Suprapubic skin (tissue), 4 donors: ENCODE results near the gene CASP2. TPM values are rescaled to one million over a fixed set of nuclear protein-coding genes. Genes with fewer than 3 reads are reported as not detected.

Experiments
- DNase-seq, 2 donors: peaks; one replicate each; pipeline ENCODE4 v3.0.0-alpha.2; 2019; ENCODE audit warnings: low spot score in 2 of 2
- H3K27ac ChIP-seq: fragments of 200-600 bp; sonication (generic); one replicate; pipeline ENCODE4 v1.5.1; 2019
- H3K27me3 ChIP-seq: fragments of 200-600 bp; sonication (generic); one replicate; pipeline ENCODE4 v1.5.1; 2019
- H3K36me3 ChIP-seq: fragments of 200-600 bp; sonication (generic); one replicate; pipeline ENCODE4 v1.5.1; 2019
- H3K4me1 ChIP-seq: fragments of 200-600 bp; sonication (generic); one replicate; pipeline ENCODE4 v1.5.1; 2019
- H3K4me3 ChIP-seq: fragments of 200-600 bp; sonication (generic); one replicate; pipeline ENCODE4 v1.5.1; 2019; ENCODE audit warnings: mild to moderate bottlenecking
- H3K9me3 ChIP-seq: fragments of 200-600 bp; sonication (generic); one replicate; pipeline ENCODE4 v1.5.1; 2019
- EP300 ChIP-seq: sonication (generic); formaldehyde crosslinking; IDR thresholded peaks from one replicate; pipeline ENCODE4 v1.6.1; 2017; ENCODE audit warnings: antibody characterized with exemption
- POLR2A ChIP-seq, 2 donors: fragments of 450-650 bp; IDR thresholded peaks; one replicate each; pipeline ENCODE4 v1.6.1; 2017; ENCODE audit warnings: antibody characterized with exemption in 2 of 2, mild to moderate bottlenecking in 2 of 2, moderate library complexity in 2 of 2
- POLR2AphosphoS5 ChIP-seq, 3 donors: sonication (generic); formaldehyde crosslinking; IDR thresholded peaks; one replicate each; pipeline ENCODE4 v1.6.1; 2017; ENCODE audit warnings: antibody characterized with exemption in 3 of 3
- WGBS: methylation state at CpG from one replicate; pipeline ENCODE4 v1.1.5; 2018; 5-methylcytosine and 5-hydroxymethylcytosine counted together
- total RNA-seq, 4 donors: library from RNA; depleted of rRNA; stranded (reverse); fragments of >200 nt; gene quantifications; one replicate each; pipeline ENCODE4 v1.1.0, GENCODE V29; 2016
- TF ChIP-seq, protein P1 (sequence below), 2 donors: fragments of 200-600 bp in 1 of 2; fragments of 450-650 bp in 1 of 2; sonication (generic) in 1 of 2; IDR thresholded peaks; one replicate each; pipeline ENCODE4 v1.5.1; 2016 to 2019; ENCODE audit warnings: antibody characterized with exemption in 2 of 2, mild to moderate bottlenecking in 1 of 2, moderate library complexity in 1 of 2

CASP2 gene
- total RNA-seq, 4 donors from 2014 or later = 13.7 to 36.5 (median 25.3) TPM

DNA sequence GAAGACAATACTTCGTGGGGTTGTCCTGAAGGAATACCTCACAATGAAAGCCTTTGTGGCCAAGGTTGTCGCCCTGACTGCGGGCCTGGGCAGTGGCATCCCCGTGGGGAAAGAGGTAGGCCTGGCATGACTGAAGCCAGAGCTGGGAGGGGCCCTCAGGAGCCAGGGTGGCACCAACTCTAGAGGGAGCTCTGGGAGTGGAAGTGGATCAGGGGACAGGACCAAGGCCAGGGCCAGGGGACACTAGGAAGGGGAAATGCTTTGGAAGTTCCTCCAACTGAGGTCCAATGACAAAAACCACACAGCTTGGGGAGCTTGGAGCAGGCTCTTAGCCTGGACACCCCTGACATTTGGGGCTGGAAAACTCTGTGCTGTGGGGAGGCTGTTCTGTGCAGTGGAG, 33.6 kb downstream of the CASP2 start:
- no peak overlapping the region for H3K4me3 ChIP-seq
- H3K9me3 ChIP-seq = no peaks in the 10 kb centered on the region
- no peak for DNase-seq
- H3K36me3 ChIP-seq = no peaks in the 10 kb centered on the region
- H3K27me3 ChIP-seq = no peaks in the 10 kb centered on the region
- H3K4me1 ChIP-seq = peaks cover 7% of the 10 kb centered on the region
- TF ChIP-seq, protein P1, sequence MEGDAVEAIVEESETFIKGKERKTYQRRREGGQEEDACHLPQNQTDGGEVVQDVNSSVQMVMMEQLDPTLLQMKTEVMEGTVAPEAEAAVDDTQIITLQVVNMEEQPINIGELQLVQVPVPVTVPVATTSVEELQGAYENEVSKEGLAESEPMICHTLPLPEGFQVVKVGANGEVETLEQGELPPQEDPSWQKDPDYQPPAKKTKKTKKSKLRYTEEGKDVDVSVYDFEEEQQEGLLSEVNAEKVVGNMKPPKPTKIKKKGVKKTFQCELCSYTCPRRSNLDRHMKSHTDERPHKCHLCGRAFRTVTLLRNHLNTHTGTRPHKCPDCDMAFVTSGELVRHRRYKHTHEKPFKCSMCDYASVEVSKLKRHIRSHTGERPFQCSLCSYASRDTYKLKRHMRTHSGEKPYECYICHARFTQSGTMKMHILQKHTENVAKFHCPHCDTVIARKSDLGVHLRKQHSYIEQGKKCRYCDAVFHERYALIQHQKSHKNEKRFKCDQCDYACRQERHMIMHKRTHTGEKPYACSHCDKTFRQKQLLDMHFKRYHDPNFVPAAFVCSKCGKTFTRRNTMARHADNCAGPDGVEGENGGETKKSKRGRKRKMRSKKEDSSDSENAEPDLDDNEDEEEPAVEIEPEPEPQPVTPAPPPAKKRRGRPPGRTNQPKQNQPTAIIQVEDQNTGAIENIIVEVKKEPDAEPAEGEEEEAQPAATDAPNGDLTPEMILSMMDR (IDR thresholded peaks at IDR 0.05) = no peak
- no peak for TF ChIP-seq POLR2AphosphoS5 (IDR thresholded peaks at IDR 0.05)
- no peak for TF ChIP-seq POLR2A (IDR thresholded peaks at IDR 0.05)
- no peak for TF ChIP-seq EP300
- WGBS = 81% methylated on average over 4 of the region's 4 CpGs
- no peak overlapping the region for H3K27ac ChIP-seq

DNA sequence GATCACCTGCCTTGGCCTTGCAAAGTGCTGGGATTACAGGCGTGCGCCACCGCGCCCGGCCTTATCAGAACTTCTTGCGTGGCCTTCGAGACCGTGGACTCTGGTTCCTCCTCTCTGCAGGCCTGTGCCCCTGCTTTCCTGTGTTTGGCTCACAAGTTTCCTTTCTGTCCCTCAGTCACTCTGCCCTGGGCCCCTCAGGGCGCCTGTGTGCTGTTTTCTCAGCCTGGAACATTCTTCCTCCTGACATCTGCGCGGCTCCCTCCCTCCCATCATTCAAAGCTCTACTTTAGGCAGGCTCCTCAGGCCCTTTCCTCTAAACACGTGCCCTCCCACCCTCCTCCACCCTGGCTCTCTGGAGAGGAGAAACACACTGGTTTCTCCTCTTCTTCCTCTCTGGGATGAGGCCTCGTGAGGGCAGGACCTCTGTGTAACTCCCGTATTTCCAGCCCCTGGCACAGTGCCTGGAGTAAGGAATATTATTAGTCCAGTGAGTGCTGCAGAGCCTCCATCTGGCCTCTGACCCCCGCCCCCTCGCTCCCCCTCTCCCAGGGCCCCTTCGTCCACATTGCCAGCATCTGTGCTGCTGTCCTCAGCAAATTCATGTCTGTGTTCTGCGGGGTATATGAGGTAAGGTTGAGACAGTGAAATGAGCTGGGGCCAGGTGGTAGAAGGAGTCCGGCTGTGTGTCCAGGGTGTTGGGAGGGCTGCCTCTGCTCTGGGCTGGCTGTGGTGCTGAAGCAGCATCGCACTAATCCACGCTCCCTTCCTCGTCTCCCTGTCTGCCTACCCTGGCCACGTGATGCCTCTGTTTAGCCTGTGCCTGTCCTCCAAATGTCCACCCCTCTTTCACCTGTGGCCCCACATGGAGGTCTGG, 34.8 kb downstream of the CASP2 start:
- Histone ChIP-seq H3K4me1 (peaks cover 7% of the 10 kb centered on the region), H3K27me3 (no peaks in the 10 kb centered on the region), H3K9me3 (no peaks in the 10 kb centered on the region), H3K27ac (no peak overlapping the region), H3K36me3 (no peaks in the 10 kb centered on the region), H3K4me3 (no peak overlapping the region)
- DNase-seq = no peak
- TF ChIP-seq POLR2AphosphoS5 (IDR thresholded peaks at IDR 0.05) (no peak), POLR2A (IDR thresholded peaks at IDR 0.05) (no peak), EP300 (no peak)
- TF ChIP-seq, protein P1 (IDR thresholded peaks at IDR 0.05) = no peak
- 76% methylated on average over 23 of the region's 23 CpGs for WGBS

DNA sequence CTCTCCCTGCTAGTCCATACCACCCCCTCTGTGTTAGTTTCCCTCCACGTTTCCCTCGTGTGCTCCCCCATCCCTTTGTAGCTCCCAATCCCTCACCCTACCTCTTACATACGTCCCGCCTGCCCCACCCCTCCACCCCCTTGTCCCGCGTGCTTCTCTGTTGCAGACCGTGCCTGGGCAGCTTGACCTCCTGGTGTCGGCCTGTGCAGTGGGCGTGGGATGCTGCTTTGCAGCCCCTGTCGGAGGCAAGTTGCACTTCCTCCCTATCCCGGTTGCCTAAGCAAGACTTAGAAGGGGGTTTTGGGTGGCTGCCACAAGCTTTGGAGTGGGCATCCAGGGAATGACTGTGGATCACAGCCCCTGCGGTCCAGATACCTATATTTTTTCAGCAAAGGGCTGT, 35.5 kb downstream of the CASP2 start:
- H3K36me3 ChIP-seq = no peaks in the 10 kb centered on the region
- WGBS = 70% methylated on average over 12 of the region's 12 CpGs
- DNase-seq = no peak
- no peak for TF ChIP-seq POLR2A (IDR thresholded peaks at IDR 0.05)
- TF ChIP-seq, protein P1 (IDR thresholded peaks at IDR 0.05) = no peak
- TF ChIP-seq EP300 = no peak
- TF ChIP-seq POLR2AphosphoS5 (IDR thresholded peaks at IDR 0.05) = no peak
- H3K27ac ChIP-seq = no peak overlapping the region
- H3K9me3 ChIP-seq = no peaks in the 10 kb centered on the region
- H3K27me3 ChIP-seq = no peaks in the 10 kb centered on the region
- H3K4me1 ChIP-seq = peaks cover 7% of the 10 kb centered on the region
- no peak overlapping the region for H3K4me3 ChIP-seq

DNA sequence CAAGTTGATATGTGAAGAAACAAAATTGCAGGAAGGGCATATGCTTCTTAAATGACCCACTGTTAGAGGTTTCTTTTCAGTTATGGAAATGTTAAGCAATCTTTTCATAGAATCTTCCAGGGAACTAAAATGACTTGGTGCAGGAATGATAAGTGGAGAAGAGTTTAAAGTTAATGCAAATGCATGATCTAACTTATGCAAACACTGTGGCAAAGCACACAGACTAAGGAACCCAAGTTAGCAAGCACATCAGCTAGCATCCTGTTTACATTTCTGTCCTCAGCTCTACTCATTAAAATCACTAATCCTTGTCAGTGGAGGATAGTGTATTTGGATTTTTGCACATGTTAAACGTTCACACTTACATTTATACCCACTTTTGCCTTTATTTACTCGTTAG, 37.1 kb downstream of the CASP2 start:
- no peak for TF ChIP-seq POLR2AphosphoS5 (IDR thresholded peaks at IDR 0.05)
- no peak for TF ChIP-seq EP300
- TF ChIP-seq, protein P1 (IDR thresholded peaks at IDR 0.05) = no peak
- no peak for TF ChIP-seq POLR2A (IDR thresholded peaks at IDR 0.05)
- no peak overlapping the region for H3K27ac ChIP-seq
- no peak overlapping the region for H3K4me3 ChIP-seq
- no peaks in the 10 kb centered on the region for H3K9me3 ChIP-seq
- DNase-seq = no peak
- 69% methylated on average over 2 of the region's 2 CpGs for WGBS
- no peaks in the 10 kb centered on the region for H3K27me3 ChIP-seq
- H3K36me3 ChIP-seq = no peaks in the 10 kb centered on the region
- no peaks in the 10 kb centered on the region for H3K4me1 ChIP-seq

DNA sequence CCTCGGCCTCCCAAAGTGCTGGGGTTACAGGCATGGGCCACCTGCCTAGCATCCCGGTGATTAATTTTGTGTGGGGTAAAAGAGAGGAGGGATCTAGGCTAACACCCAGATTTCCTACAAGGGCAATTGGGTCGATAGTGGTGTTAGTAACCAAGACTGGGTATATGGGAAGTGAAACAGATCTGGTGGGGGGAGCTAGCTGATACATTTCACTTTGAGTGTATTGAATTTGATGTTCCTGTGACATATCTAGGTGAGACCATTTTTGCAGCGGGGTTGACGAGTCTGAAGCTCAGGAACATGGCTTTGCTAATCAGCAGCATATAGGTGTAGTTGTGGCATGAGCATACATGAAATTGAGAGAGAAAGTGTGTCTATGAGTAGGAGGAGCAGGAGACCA, 39.8 kb downstream of the CASP2 start:
- Histone ChIP-seq H3K36me3 (no peaks in the 10 kb centered on the region), H3K9me3 (no peaks in the 10 kb centered on the region), H3K4me1 (peaks cover 9% of the 10 kb centered on the region), H3K27ac (no peak overlapping the region), H3K4me3 (no peak overlapping the region), H3K27me3 (no peaks in the 10 kb centered on the region)
- no peak for DNase-seq
- no peak for TF ChIP-seq POLR2A (IDR thresholded peaks at IDR 0.05)
- TF ChIP-seq POLR2AphosphoS5 (IDR thresholded peaks at IDR 0.05) = no peak
- TF ChIP-seq, protein P1 (IDR thresholded peaks at IDR 0.05) = no peak
- no peak for TF ChIP-seq EP300
- WGBS = over 99% methylated on average over 5 of the region's 5 CpGs
